Stimulated activated CD4-positive, alpha-beta T cell treated with anti-CD3 and anti-CD28 coated beads, Interleukin-4, amount 100 ng/mL, for 4 hours (primary cell): ENCODE measurements around the gene BAIAP2L1.

ENCODE experiments used
- DNase-seq, 2 experiments: peaks; one replicate each; pipeline ENCODE4 v3.0.0-alpha.2; 2020

Gene BAIAP2L1

DNA sequence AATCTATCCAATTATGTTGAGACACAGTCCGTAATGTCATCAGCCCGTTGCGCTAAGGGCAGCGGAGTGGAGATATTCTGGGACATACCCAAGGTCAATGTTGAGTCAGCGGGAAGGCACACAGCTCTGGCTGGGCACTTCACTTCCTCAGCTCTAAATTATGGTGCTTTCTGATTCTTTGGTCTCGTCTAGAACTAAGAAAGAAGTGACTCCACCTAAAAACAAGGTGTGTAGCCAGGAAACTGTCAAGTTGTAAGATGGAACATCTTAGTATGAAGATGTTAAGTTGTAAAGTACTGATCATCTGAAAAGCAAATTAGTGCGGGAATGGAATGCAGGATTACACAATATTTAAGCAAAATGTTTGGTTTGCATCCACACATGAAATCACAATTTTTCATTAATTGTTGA lies 43.1 kb downstream of the BAIAP2L1 start:
- no peak for DNase-seq

DNA sequence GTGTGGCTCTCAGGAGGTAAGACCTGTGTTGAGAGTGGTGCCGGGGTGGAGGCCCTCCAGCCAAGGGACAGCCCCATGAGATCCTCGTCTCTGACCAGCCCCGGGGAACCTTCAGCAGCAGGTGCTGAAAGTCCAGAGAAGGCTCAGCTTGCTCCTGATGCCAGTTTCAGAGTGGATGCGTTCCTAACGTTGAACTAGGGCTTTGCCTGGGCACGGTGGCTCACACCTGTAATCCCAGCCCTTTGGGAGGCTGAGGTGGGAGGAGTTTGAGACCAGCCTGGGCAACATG lies 45.7 kb downstream of the BAIAP2L1 start:
- DNase-seq, result no peak

DNA sequence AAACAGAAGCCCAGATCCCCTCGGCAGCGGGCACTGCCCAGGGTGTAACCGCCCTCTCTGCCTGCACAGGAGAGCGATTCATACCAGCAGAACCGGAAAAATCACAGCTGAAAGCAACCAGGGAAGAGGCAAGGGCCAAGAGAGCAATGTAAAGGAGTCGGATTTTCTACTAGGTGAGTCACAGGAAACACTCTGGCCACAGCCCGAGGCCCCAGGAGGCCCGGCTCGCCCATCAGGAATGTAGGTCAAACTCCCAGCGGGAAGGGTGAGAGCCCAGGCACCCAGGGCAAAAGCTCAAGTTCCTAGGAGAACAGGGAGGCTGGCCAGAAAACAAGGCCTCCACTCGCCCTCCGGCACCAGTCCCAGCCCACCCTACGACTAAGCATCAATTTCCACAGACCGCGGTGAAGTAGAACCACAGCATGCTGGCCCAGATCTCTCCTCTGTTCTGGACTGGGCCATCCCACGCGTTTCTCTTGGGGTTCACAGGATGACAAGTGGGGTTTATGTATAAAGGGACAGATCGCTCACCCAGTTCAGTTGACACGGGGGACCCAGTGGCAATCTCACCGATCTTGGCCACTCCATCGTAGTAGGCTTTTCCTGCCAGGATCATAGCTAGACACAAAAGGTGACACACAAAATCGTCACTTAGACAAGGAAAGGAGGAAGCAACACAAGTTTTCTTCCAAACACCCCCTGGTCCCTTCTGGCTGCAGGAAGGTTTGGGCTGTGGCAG lies 46.2 kb downstream of the BAIAP2L1 start:
- DNase-seq, result no peak

DNA sequence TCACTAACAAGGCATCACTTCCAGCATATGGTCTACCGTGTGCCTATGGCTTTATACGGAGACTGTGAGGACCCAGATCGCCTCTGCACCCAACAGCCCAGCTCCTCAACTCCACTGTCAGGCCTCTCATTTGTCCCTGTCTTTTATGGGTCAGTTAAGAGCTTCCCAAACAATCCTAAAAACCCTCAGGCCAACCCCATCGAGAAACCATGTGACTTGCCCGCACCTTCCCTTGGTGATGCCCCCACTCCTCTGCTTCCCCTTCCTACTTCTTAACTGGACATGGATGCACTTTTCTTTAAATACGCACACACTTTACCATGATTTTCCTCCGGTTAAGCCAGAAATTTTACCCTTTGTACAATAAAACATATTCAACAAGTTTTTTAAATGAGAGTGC lies 46.8 kb downstream of the BAIAP2L1 start:
- DNase-seq, result no peak

- DNase-seq, result no peak
Measured at GRCh38 chr7:98352621-98353020, 48.3 kb downstream of the BAIAP2L1 start.

- DNase-seq, result no peak
Measured at GRCh38 chr7:98351136-98351535, 49.8 kb downstream of the BAIAP2L1 start.

GRCh38 chr7:98348726-98349474 lies 52.0 kb downstream of the BAIAP2L1 start:
- DNase-seq, result no peak

DNA sequence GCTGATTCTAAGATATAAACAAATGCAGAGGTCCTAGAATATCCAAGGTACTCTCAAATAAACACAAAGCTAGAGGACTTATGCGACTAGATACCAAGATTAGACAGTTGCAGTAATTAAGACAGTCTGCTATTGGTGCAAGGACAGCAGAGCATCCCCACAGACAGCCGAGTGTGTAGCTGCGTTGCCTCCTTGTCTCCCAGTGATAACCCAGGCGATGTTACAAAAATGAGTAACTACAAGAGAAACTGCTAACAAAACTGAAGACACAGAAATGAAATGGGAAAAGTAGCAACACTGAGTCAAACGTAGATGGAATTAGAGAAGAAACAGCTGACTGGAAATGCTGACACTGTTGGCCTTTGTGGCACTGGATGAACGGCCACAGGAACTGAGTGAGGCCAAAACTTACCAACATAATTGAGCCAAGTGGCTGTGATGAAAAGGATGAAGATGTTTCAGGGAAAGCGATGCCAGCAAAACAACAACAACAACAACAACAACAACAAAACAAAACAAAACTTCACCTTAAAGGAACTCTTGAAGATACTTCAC lies 54.3 kb downstream of the BAIAP2L1 start:
- no peak for DNase-seq

DNA sequence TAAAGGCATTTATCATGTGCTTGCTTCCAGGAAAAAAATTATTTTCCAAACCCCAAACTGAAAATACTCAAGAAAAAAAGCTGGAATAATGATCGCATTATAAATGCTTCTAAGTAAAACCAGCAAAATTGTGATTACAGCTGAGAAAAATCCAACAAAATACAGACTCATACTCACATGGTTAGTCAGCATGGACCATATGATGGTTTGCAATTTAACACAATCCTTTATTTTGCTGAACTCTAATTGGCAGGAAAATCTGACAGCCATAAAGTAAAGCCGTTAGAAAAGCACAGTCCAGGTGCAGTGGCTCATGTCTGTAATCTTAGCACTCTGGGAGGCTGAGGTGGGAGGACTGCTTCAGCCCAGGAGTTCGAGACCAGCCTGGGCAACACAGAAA lies 59.8 kb downstream of the BAIAP2L1 start:
- no peak for DNase-seq

GRCh38 chr7:98339043-98339442 lies 61.8 kb downstream of the BAIAP2L1 start:
- no peak for DNase-seq

DNA sequence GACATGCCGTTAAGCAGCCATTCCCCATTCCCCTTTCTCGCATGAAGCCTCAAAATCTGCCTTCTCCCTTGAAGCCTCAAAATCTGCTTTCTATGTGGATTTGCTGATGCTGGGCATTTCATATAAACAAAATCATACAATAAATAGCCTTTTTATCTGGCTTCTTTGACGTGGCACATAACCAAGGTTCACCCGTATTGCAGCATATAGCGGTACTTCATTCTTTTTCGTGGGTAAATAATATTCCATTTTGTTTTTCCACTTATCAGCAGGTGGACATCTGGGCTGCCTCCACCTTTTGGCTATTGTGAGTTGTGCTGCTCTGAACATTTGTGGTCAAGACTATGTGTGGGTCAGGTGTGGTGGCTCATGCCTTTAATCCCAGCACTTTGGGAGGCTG lies 62.4 kb downstream of the BAIAP2L1 start:
- DNase-seq, result no peak

GRCh38 chr7:98335411-98335977 lies 65.4 kb downstream of the BAIAP2L1 start:
- DNase-seq, result no peak

- DNase-seq, result no peak
Measured at GRCh38 chr7:98334081-98334480, 66.8 kb downstream of the BAIAP2L1 start.

GRCh38 chr7:98330926-98331529 lies 69.9 kb downstream of the BAIAP2L1 start:
- no peak for DNase-seq

DNA sequence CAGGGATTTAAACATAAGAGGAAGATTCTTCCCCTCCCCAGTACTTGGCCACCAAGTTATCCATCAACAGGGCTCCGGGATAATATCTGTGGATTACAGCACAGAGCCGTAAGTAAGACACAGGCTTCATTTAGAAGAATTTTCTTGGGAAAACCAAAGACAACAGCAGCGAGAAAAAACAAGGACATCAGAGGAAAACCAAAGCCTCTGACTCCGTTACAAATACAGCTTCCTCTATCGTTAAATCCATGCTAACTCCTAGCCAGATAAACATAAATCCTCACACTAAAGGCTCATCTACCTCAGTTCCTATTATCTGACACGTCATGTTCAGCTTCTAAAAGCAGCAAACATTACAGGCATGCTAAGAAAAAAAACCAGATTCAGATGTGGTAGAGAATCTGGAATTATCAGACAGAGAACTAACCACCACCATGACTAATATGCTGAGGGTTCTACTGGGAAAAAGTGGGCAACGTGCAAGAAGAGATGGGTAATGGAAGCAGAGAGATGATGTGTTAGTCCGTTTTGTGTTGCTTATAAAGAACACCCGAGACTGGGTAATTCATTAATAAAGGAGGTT lies 71.0 kb downstream of the BAIAP2L1 start:
- no peak for DNase-seq

- no peak for DNase-seq
Measured at GRCh38 chr7:98329100-98329790, 71.6 kb downstream of the BAIAP2L1 start.

GRCh38 chr7:98324782-98325181 lies 76.1 kb downstream of the BAIAP2L1 start:
- no peak for DNase-seq

GRCh38 chr7:98323597-98324322 lies 77.1 kb downstream of the BAIAP2L1 start:
- no peak for DNase-seq

DNA sequence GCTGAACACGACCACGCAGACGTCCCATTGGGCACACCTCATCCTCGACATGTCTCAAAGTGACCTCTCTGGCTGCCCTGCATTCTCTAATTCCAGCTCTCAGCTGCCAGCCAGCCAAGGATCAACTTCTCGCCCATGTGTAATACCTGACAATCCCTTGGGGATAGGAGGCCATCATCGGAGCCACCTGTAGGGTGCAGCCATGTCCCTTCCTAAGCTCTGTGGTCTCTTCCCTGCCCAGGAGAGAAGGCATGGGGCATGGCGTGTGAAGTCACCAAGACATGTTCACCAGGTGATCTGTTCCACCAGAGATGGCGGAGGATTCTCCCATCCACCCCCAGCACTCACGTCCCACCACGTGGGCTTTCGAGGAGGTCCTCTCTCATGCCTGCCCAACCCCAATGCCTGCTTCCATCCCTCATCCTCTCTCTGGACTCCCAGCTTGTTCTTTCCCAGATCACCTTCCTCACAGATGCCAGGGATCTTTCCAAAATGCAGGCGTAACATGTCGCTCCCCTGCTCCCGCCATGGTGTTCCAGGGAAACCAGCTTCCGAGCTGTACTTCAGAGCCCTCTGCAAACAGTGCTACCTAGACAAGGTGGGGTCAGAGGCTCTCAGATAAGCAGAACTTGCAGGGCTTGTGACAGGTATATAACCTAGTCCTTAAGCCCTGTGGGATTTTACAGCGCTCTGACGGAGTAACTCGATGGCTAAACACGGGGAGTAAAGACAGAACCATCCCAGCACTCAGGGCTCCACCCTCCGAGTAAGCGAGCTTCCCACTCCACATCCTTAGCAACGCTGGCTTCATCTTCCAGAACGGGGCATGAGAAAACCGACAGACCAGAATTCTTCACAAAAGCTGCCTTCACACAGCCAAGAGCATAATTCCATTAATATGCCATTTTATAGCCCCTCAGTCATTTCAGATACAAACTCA lies 78.3 kb downstream of the BAIAP2L1 start:
- DNase-seq, result no peak

DNA sequence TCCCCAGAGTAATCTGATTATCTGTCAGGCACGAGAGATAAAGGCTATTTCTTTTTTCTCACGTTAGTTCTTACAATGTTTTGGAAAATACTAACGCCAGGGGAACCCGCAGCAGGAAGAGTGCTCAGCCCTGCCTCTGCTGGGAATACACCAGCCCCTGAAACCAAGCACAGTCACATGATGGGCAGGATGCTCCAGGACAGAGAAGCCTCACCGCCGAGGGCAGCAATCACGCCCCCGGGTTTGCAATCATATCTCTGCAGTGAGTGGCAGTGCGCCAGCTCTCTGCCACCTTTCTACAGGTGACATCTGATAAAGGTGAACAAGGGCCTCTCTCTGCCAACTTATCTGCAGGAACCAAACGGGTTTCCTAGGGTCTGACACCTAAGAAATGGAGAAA lies 79.6 kb downstream of the BAIAP2L1 start:
- no peak for DNase-seq

DNA sequence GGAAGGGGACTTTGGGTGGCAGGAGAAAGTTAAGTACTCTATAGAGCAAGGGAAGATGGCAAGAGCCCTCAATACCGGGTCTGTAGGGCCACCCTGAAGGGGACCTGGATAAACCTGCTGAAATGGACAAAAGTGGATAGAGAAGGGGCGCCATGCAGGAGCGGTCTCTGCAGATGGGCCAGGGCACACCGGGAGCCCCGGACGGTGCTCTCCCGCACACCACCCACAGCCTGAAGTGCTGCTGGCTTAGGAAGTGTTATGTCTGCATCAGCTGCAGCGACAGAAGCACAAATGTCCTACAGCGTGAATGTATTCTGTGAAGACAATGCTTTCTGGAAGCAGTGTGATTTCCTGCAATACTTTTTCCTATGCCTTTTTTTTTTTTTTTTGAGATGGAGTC lies 81.7 kb downstream of the BAIAP2L1 start:
- DNase-seq, result no peak
